Osteocyte (in vitro differentiated cells): Measurements from ENCODE around the gene INO80C. TPM values are rescaled to one million over a fixed set of nuclear protein-coding genes. Genes with fewer than 3 reads are reported as not detected.

ENCODE experiments used
- DNase-seq: peaks from one replicate; pipeline ENCODE4 v3.0.0; 2021; ENCODE audit warnings: mixed read lengths; ENCODE audit not compliant: unreplicated experiment; ENCODE audit errors: extremely low spot score
- H3K27ac Mint-ChIP-seq: one replicate; pipeline ENCODE4 v1.8.0; 2021; ENCODE audit warnings: mild to moderate bottlenecking, mixed read lengths; ENCODE audit not compliant: unreplicated experiment
- H3K27me3 Mint-ChIP-seq: one replicate; pipeline ENCODE4 v1.8.0; 2021; ENCODE audit warnings: mixed read lengths; ENCODE audit not compliant: unreplicated experiment
- H3K36me3 Mint-ChIP-seq: one replicate; pipeline ENCODE4 v1.8.0; 2021; ENCODE audit warnings: mixed read lengths; ENCODE audit not compliant: unreplicated experiment
- H3K4me1 Mint-ChIP-seq: one replicate; pipeline ENCODE4 v1.8.0; 2021; ENCODE audit warnings: mixed read lengths; ENCODE audit not compliant: unreplicated experiment
- H3K4me3 Mint-ChIP-seq: one replicate; pipeline ENCODE4 v1.8.0; 2021; ENCODE audit warnings: mild to moderate bottlenecking, moderate library complexity, mixed read lengths; ENCODE audit not compliant: unreplicated experiment
- H3K9me3 Mint-ChIP-seq: one replicate; pipeline ENCODE4 v1.8.0; 2021; ENCODE audit warnings: mixed read lengths; ENCODE audit not compliant: unreplicated experiment
- total RNA-seq: library from RNA; stranded (reverse); gene quantifications from 2 replicates; pipeline ENCODE4 v1.2.1, GENCODE V29; 2021
- TF ChIP-seq, protein P1 (sequence below): fragments of 200-600 bp; sonication (generic); IDR thresholded peaks from 2 replicates; pipeline ENCODE4 v1.5.0; 2021; ENCODE audit warnings: antibody characterized with exemption, mild to moderate bottlenecking, moderate library complexity

The INO80C gene
- total RNA-seq, 1 donor from 2014 or later, result 30.2 TPM

DNA sequence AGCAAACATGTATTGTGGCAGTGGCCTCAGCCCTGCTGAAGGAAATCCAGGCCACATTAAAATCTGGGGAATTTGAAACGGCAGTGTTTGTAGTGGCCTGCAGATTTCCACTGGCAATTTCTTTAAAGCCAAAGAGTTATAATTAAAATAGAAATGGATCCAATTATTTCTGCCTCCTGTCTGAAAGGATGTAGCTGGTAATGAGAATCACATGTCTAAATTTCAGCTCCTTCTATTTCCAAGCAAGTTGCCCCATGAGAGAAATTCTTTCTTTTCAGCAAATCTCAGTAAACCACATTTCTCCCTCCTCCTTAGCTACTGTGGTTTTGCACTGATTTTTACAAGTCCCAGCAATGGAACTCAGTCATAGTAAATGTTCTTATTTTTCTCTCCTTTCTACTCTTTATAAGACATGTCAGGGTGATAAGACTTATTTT is 65.2 kb downstream of the INO80C start:
- TF ChIP-seq, protein P1, sequence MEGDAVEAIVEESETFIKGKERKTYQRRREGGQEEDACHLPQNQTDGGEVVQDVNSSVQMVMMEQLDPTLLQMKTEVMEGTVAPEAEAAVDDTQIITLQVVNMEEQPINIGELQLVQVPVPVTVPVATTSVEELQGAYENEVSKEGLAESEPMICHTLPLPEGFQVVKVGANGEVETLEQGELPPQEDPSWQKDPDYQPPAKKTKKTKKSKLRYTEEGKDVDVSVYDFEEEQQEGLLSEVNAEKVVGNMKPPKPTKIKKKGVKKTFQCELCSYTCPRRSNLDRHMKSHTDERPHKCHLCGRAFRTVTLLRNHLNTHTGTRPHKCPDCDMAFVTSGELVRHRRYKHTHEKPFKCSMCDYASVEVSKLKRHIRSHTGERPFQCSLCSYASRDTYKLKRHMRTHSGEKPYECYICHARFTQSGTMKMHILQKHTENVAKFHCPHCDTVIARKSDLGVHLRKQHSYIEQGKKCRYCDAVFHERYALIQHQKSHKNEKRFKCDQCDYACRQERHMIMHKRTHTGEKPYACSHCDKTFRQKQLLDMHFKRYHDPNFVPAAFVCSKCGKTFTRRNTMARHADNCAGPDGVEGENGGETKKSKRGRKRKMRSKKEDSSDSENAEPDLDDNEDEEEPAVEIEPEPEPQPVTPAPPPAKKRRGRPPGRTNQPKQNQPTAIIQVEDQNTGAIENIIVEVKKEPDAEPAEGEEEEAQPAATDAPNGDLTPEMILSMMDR, result no peak
- Mint-ChIP-seq H3K4me1 (peaks cover 40% of the 10 kb centered on the region), H3K36me3 (peaks cover 8% of the 10 kb centered on the region), H3K4me3 (no peak overlapping the region), H3K27ac (peak overlapping the region; percentile 76), H3K9me3 (peaks cover 18% of the 10 kb centered on the region), H3K27me3 (no peaks in the 10 kb centered on the region)
- DNase-seq, result no peak

DNA sequence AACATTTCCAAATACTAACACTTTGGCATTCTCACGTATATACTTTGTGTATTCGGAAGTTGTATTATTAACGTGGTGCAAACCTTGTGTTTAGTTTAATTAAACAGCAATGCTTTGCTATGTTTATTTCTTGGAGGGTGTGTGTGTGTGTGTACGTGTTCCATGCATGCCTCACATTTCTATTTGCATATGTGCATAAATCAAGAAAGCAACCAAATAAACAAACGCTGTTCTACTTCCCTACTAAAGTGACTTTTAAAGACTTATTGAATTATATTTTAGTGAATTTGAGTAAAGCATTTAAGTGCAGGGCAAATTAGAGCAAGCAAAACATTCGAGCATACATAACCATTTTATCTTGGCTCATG is 66.4 kb downstream of the INO80C start:
- Mint-ChIP-seq H3K4me3 (no peak overlapping the region), H3K4me1 (peaks cover 28% of the 10 kb centered on the region), H3K27me3 (no peaks in the 10 kb centered on the region), H3K9me3 (peaks cover 18% of the 10 kb centered on the region), H3K36me3 (peaks cover 8% of the 10 kb centered on the region), H3K27ac (no peak overlapping the region)
- TF ChIP-seq, protein P1, result no peak
- no peak for DNase-seq

DNA sequence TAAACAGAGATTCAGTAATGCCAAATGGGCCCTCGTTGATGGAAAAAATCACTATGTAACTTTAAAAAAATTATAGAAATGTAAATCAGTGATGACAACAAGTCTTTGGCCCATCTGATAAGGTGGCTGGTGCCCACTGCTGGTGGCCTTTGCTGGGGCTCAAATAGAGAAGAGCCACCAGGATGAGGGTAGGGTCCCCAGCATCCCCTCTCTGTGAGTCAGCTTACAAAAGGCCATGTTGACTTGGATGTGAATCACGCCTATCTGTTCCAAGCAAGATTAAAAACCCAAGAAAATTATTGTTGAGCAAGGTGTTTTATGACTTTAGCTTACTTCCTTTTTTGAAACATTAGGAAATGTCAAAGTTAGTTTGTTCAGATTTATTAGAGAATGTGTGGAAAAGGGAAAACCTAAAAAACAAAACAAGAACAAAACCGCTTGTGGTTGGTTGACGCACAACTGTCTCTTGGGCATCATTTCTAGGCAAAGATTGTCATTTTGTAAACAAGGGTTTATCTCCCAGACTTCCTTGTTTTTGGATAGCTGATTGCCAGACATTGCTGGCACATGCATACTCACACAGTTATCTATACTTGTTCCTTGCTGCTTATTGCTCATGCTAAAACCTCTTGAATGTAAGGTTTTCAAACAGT is 66.9 kb downstream of the INO80C start:
- Mint-ChIP-seq H3K27ac (no peak overlapping the region), H3K36me3 (peaks cover 8% of the 10 kb centered on the region), H3K4me1 (peaks cover 23% of the 10 kb centered on the region), H3K4me3 (no peak overlapping the region), H3K9me3 (peaks cover 18% of the 10 kb centered on the region), H3K27me3 (no peaks in the 10 kb centered on the region)
- TF ChIP-seq, protein P1, result no peak
- no peak for DNase-seq

DNA sequence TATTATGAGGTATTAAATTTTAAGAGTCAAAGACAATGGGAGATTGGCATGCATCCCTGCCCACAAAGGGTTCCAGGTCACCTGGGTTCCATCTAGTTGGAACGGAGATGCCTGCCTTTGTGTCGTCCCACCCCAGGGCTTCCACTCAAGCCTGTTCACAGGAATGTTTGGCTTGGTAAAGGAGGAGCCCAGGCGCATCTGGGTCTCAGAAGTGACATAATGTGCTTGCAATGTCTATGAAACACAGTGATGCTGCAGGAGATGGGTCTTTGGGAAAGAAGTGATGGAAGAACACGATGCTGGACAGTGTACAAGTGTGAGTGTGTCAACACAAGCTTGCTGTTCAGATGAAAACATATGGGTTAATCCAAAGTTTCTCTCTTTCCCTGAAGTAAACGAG is 71.0 kb downstream of the INO80C start:
- H3K36me3 Mint-ChIP-seq, result no peaks in the 10 kb centered on the region
- peaks cover 3% of the 10 kb centered on the region for H3K4me1 Mint-ChIP-seq
- no peak overlapping the region for H3K27ac Mint-ChIP-seq
- no peaks in the 10 kb centered on the region for H3K9me3 Mint-ChIP-seq
- H3K27me3 Mint-ChIP-seq, result no peaks in the 10 kb centered on the region
- H3K4me3 Mint-ChIP-seq, result no peak overlapping the region
- TF ChIP-seq, protein P1, result no peak
- no peak for DNase-seq

DNA sequence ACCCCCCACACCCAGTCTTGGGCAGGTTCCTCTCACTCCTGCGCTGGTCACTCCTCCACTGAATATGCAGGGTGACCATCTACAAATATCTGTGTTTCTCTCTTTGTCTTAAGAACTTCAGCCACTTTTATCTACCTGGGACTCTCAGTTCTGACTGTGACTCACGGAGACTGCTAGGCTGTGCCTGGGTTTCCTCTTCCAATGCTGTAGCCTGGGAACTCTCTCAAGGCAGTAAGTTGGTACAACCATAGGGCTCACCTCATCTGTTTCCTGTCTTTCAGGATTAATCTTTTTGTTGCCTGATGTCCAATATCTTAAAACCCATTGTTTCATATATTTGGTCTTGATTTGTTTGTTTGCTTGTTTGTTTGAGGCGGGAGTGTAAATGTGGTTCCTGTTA is 73.4 kb downstream of the INO80C start:
- Mint-ChIP-seq H3K4me3 (no peak overlapping the region), H3K4me1 (no peaks in the 10 kb centered on the region), H3K9me3 (no peaks in the 10 kb centered on the region), H3K36me3 (no peaks in the 10 kb centered on the region), H3K27ac (no peak overlapping the region), H3K27me3 (no peaks in the 10 kb centered on the region)
- TF ChIP-seq, protein P1, result no peak
- DNase-seq, result no peak
